ENCODE measurements around the gene ATP13A5.

Gene ATP13A5

DNA sequence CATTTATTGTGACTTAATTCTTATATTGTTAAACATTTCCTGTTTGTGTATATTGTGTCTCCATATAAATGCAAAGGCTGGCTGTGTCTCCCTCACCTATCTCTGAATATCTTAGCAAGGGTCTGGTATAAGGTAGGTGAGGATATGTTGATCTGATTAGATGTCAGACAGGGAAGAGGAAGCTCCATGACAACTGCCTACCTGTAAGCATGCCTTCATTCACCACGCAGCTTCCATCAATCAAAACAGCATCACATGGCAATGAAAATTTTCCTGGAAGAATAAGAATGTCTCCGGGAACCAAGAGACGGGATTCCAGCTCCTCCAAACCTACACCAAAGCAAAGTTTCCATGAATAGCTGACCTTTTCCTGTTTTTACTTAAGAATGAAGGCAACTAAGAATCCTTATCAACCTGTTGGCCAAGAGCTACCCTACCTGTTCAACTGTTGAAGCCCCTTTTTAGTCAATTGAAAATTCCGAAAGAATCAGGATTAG is 34.8 kb downstream of the ATP13A5 start:
- no peaks in the 10 kb centered on the region for H3K9me3 ChIP-seq (replicated peaks in 1 of 2; ENCODE audit: control insufficient read depth in 2 of 2, insufficient read depth in 1 of 2, low read depth in 1 of 2, low read length in 2 of 2)
- no peak overlapping the region for H3K4me2 ChIP-seq (ENCODE audit: insufficient read depth, low read length, poor library complexity, severe bottlenecking)
- H3K4me1 ChIP-seq (ENCODE audit: control insufficient read depth in 2 of 2, insufficient read depth in 1 of 2, low read depth in 1 of 2, low read length in 2 of 2), result peaks cover 0 to 7% of the 10 kb centered on the region in 2 donors
- DNase-seq (ENCODE audit: low spot score), result no peak
- H3K4me3 ChIP-seq (ENCODE audit: low read length in 2 of 2), result no peak overlapping the region
- no peak overlapping the region for H3K4ac ChIP-seq (ENCODE audit: low read length)
- WGBS, 2 donors (ENCODE audit: extremely low coverage in 2 of 2, insufficient read length in 2 of 2, insufficient replicate concordance in 1 of 2), result no CpG with 5 or more reads among the region's 4 CpGs
- H3K27me3 ChIP-seq (ENCODE audit: control insufficient read depth in 3 of 3, insufficient read depth in 3 of 3, low read depth in 1 of 3, low read length in 3 of 3), result peaks cover 0 to 2% (median 0%) of the 10 kb centered on the region in 3 experiments
- no peak overlapping the region for H4K8ac ChIP-seq (ENCODE audit: low read depth, low read length)
- no peak overlapping the region for H4K91ac ChIP-seq (ENCODE audit: low read depth, low read length, poor library complexity)
- H3K9ac ChIP-seq (ENCODE audit: low read depth, low read length, poor library complexity), result no peak overlapping the region
- H3K27ac ChIP-seq (replicated peaks; ENCODE audit: low read length), result no peak overlapping the region
- H3K36me3 ChIP-seq (replicated peaks in 1 of 2; ENCODE audit: control insufficient read depth in 2 of 2, insufficient read depth in 2 of 2, low read length in 2 of 2), result no peaks in the 10 kb centered on the region
- H2AK5ac ChIP-seq (ENCODE audit: low read depth, low read length), result no peak overlapping the region
- H2BK5ac ChIP-seq (ENCODE audit: low read length), result no peak overlapping the region
- H3K18ac ChIP-seq (ENCODE audit: low read length), result no peak overlapping the region
- no peak overlapping the region for H3K14ac ChIP-seq (ENCODE audit: low read length)
- H2BK12ac ChIP-seq (ENCODE audit: low read length), result no peak overlapping the region
- H2BK15ac ChIP-seq (ENCODE audit: low read length), result no peak overlapping the region
- no peak overlapping the region for H2BK120ac ChIP-seq (ENCODE audit: low read depth, low read length)
- H3K79me1 ChIP-seq (ENCODE audit: low read depth, low read length), result no peaks in the 10 kb centered on the region
- no peak overlapping the region for H3K23ac ChIP-seq (ENCODE audit: low read depth, low read length, poor library complexity)
- H2AFZ ChIP-seq (ENCODE audit: low read length), result no peak overlapping the region

DNA sequence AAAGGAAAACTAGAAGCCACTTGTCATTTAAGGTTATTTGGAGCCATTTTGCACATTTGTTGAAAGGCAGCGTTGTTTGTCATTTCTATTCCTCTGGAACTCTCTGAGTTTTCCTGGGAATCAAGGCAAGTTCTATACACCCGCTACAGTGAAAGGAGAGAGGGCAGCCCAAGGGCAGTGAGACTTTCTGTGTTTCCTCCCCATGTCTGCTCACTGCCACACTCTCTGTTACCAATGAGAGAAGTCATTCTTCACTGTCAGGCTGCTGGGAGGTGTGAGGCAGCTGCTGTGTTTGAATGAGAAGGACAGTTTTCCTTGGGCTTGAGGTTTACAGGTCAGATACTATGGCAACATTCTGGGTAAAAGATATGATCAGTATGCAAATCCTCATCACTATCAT is 36.0 kb downstream of the ATP13A5 start:
- Histone ChIP-seq H4K8ac (ENCODE audit: low read depth, low read length) (no peak overlapping the region), H3K18ac (ENCODE audit: low read length) (no peak overlapping the region), H2AFZ (ENCODE audit: low read length) (no peak overlapping the region), H2BK12ac (ENCODE audit: low read length) (no peak overlapping the region), H3K27me3 (ENCODE audit: control insufficient read depth in 3 of 3, insufficient read depth in 3 of 3, low read depth in 1 of 3, low read length in 3 of 3) (peaks cover 0 to 2% (median 0%) of the 10 kb centered on the region in 3 experiments), H3K9ac (ENCODE audit: low read depth, low read length, poor library complexity) (no peak overlapping the region), H3K79me1 (ENCODE audit: low read depth, low read length) (no peaks in the 10 kb centered on the region), H3K4me2 (ENCODE audit: insufficient read depth, low read length, poor library complexity, severe bottlenecking) (no peak overlapping the region), H3K4ac (ENCODE audit: low read length) (no peak overlapping the region), H3K9me3 (replicated peaks in 1 of 2; ENCODE audit: control insufficient read depth in 2 of 2, insufficient read depth in 1 of 2, low read depth in 1 of 2, low read length in 2 of 2) (no peaks in the 10 kb centered on the region), H3K23ac (ENCODE audit: low read depth, low read length, poor library complexity) (no peak overlapping the region), H2BK15ac (ENCODE audit: low read length) (no peak overlapping the region), H3K14ac (ENCODE audit: low read length) (no peak overlapping the region), H3K4me1 (ENCODE audit: control insufficient read depth in 2 of 2, insufficient read depth in 1 of 2, low read depth in 1 of 2, low read length in 2 of 2) (no peaks in the 10 kb centered on the region), H2AK5ac (ENCODE audit: low read depth, low read length) (no peak overlapping the region), H2BK120ac (ENCODE audit: low read depth, low read length) (no peak overlapping the region), H4K91ac (ENCODE audit: low read depth, low read length, poor library complexity) (no peak overlapping the region), H3K27ac (replicated peaks; ENCODE audit: low read length) (no peak overlapping the region), H3K4me3 (ENCODE audit: low read length in 2 of 2) (no peak overlapping the region), H2BK5ac (ENCODE audit: low read length) (no peak overlapping the region), H3K36me3 (replicated peaks in 1 of 2; ENCODE audit: control insufficient read depth in 2 of 2, insufficient read depth in 2 of 2, low read length in 2 of 2) (no peaks in the 10 kb centered on the region)
- no CpG with 5 or more reads among the region's 2 CpGs for WGBS, 2 donors (ENCODE audit: extremely low coverage in 2 of 2, insufficient read length in 2 of 2, insufficient replicate concordance in 1 of 2)
- no peak for DNase-seq (ENCODE audit: low spot score)

DNA sequence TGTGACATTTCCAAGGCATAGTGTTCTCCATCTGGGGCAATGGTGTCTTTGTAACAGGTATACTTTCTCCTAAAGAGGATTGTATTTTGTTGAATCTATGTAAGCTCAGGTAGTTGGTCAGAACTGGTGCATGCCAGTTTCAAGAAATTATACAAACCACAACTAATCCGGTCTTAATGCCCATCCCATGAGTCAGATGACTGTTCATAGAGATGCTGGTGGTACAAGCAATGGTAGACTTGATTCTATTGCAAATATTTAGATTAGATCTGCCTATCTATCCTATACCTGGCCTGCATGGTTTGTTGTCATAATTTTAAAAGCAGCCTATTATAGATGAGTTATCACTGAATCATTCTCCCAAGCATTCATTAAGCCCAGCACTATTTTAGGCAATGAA is 43.5 kb downstream of the ATP13A5 start:
- Histone ChIP-seq H4K8ac (ENCODE audit: low read depth, low read length) (no peak overlapping the region), H3K4me1 (ENCODE audit: control insufficient read depth in 2 of 2, insufficient read depth in 1 of 2, low read depth in 1 of 2, low read length in 2 of 2) (no peaks in the 10 kb centered on the region), H3K9me3 (replicated peaks in 1 of 2; ENCODE audit: control insufficient read depth in 2 of 2, insufficient read depth in 1 of 2, low read depth in 1 of 2, low read length in 2 of 2) (no peaks in the 10 kb centered on the region), H2AFZ (ENCODE audit: low read length) (no peak overlapping the region), H4K91ac (ENCODE audit: low read depth, low read length, poor library complexity) (no peak overlapping the region), H3K4me2 (ENCODE audit: insufficient read depth, low read length, poor library complexity, severe bottlenecking) (no peak overlapping the region), H3K27me3 (ENCODE audit: control insufficient read depth in 3 of 3, insufficient read depth in 3 of 3, low read depth in 1 of 3, low read length in 3 of 3) (no peaks in the 10 kb centered on the region), H3K79me1 (ENCODE audit: low read depth, low read length) (no peaks in the 10 kb centered on the region), H2BK12ac (ENCODE audit: low read length) (no peak overlapping the region), H2BK120ac (ENCODE audit: low read depth, low read length) (no peak overlapping the region), H3K9ac (ENCODE audit: low read depth, low read length, poor library complexity) (no peak overlapping the region), H3K4ac (ENCODE audit: low read length) (no peak overlapping the region), H3K23ac (ENCODE audit: low read depth, low read length, poor library complexity) (no peak overlapping the region), H3K27ac (replicated peaks; ENCODE audit: low read length) (no peak overlapping the region), H3K4me3 (ENCODE audit: low read length in 2 of 2) (no peak overlapping the region), H2BK5ac (ENCODE audit: low read length) (no peak overlapping the region), H2BK15ac (ENCODE audit: low read length) (no peak overlapping the region), H3K36me3 (replicated peaks in 1 of 2; ENCODE audit: control insufficient read depth in 2 of 2, insufficient read depth in 2 of 2, low read length in 2 of 2) (no peaks in the 10 kb centered on the region), H3K18ac (ENCODE audit: low read length) (no peak overlapping the region), H2AK5ac (ENCODE audit: low read depth, low read length) (no peak overlapping the region), H3K14ac (ENCODE audit: low read length) (no peak overlapping the region)
- DNase-seq (ENCODE audit: low spot score), result no peak
- no CpG with 5 or more reads among the region's 1 CpG for WGBS, 2 donors (ENCODE audit: extremely low coverage in 2 of 2, insufficient read length in 2 of 2, insufficient replicate concordance in 1 of 2)

DNA sequence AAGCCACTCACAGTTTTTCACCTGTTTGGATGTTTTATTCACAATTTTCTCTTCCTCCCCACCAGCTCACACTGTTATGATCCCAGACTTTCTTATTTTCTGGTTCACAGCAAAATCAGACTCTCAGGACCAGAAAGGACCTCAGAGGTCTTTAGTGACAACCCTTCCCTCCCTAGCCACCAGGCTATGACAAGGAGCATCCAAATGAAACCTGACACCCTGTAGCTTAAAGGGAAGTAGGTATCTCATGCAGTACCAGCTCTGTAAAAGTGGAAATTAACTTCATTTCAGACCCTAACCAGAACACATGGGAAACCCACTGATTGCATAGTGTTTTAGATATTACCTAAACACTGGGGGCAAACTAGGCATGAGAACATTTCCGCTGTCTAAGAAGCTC is 45.3 kb downstream of the ATP13A5 start:
- no peaks in the 10 kb centered on the region for H3K27me3 ChIP-seq (ENCODE audit: control insufficient read depth in 3 of 3, insufficient read depth in 3 of 3, low read depth in 1 of 3, low read length in 3 of 3)
- H2BK5ac ChIP-seq (ENCODE audit: low read length), result no peak overlapping the region
- no peak overlapping the region for H3K4me2 ChIP-seq (ENCODE audit: insufficient read depth, low read length, poor library complexity, severe bottlenecking)
- no peak overlapping the region for H3K23ac ChIP-seq (ENCODE audit: low read depth, low read length, poor library complexity)
- no peak overlapping the region for H4K8ac ChIP-seq (ENCODE audit: low read depth, low read length)
- H3K27ac ChIP-seq (replicated peaks; ENCODE audit: low read length), result no peak overlapping the region
- H2AK5ac ChIP-seq (ENCODE audit: low read depth, low read length), result no peak overlapping the region
- no peaks in the 10 kb centered on the region for H3K4me1 ChIP-seq (ENCODE audit: control insufficient read depth in 2 of 2, insufficient read depth in 1 of 2, low read depth in 1 of 2, low read length in 2 of 2)
- no peak overlapping the region for H2BK120ac ChIP-seq (ENCODE audit: low read depth, low read length)
- no peak overlapping the region for H3K14ac ChIP-seq (ENCODE audit: low read length)
- WGBS, 2 donors (ENCODE audit: extremely low coverage in 2 of 2, insufficient read length in 2 of 2, insufficient replicate concordance in 1 of 2), result no CpG with 5 or more reads among the region's 1 CpG
- H3K36me3 ChIP-seq (replicated peaks in 1 of 2; ENCODE audit: control insufficient read depth in 2 of 2, insufficient read depth in 2 of 2, low read length in 2 of 2), result no peaks in the 10 kb centered on the region
- no peak overlapping the region for H3K18ac ChIP-seq (ENCODE audit: low read length)
- no peak overlapping the region for H4K91ac ChIP-seq (ENCODE audit: low read depth, low read length, poor library complexity)
- no peak overlapping the region for H3K9ac ChIP-seq (ENCODE audit: low read depth, low read length, poor library complexity)
- no peaks in the 10 kb centered on the region for H3K9me3 ChIP-seq (replicated peaks in 1 of 2; ENCODE audit: control insufficient read depth in 2 of 2, insufficient read depth in 1 of 2, low read depth in 1 of 2, low read length in 2 of 2)
- H3K4me3 ChIP-seq (ENCODE audit: low read length in 2 of 2), result no peak overlapping the region
- no peak overlapping the region for H2BK12ac ChIP-seq (ENCODE audit: low read length)
- no peaks in the 10 kb centered on the region for H3K79me1 ChIP-seq (ENCODE audit: low read depth, low read length)
- no peak overlapping the region for H2AFZ ChIP-seq (ENCODE audit: low read length)
- no peak for DNase-seq (ENCODE audit: low spot score)
- no peak overlapping the region for H2BK15ac ChIP-seq (ENCODE audit: low read length)
- no peak overlapping the region for H3K4ac ChIP-seq (ENCODE audit: low read length)

All from neuronal stem cell (in vitro differentiated cells).